Purkinje cell (primary cell): ENCODE measurements around the gene MEOX1. TPM values are rescaled to one million over a fixed set of nuclear protein-coding genes. Genes with fewer than 3 reads are reported as not detected.

Experiments
- polyA plus RNA-seq: library from polyadenylated mRNA; unstranded; fragments of >200 nt; fragmentation: Nextera tagmentation; gene quantifications from 2 replicates; pipeline ENCODE4 v1.2.1, GENCODE V29; 2014

The MEOX1 gene
- not detected in 2 replicates for polyA plus RNA-seq

GRCh38 chr17:43661699-43662412, at the start of gene MEOX1:
Gene MEOX1, minus strand, starts transcription at chr17:43661922. Its CDS starts 388 bp downstream, at chr17:43661534.

Other genes starting within 250 kb of the MEOX1 start
- gene DHX8, start 177.9 kb downstream of the MEOX1 start, polyA plus RNA-seq = 90.8 and 111 TPM in 2 replicates
- 0.36 and 0.77 TPM in 2 replicates for gene ETV4, start 115.6 kb downstream of the MEOX1 start, polyA plus RNA-seq
- not detected in 2 replicates for gene SOST, start 96.9 kb upstream of the MEOX1 start, polyA plus RNA-seq
- 50.5 and 73.5 TPM in 2 replicates for gene DUSP3, start 117.1 kb upstream of the MEOX1 start, polyA plus RNA-seq
- gene CFAP97D1, start 118.5 kb upstream of the MEOX1 start, polyA plus RNA-seq = not detected in 2 replicates
- gene MPP3, start 171.2 kb upstream of the MEOX1 start, polyA plus RNA-seq = 0.47 and 2.2 TPM in 2 replicates
- gene CD300LG, start 185.3 kb upstream of the MEOX1 start, polyA plus RNA-seq = not detected in 2 replicates
- gene MPP2, start 245.6 kb upstream of the MEOX1 start, polyA plus RNA-seq = 1.1 and 2.0 TPM in 2 replicates